Lower lobe of right lung (tissue), 2 donors: ENCODE data around the gene SERPINB8. TPM values are rescaled to one million over a fixed set of nuclear protein-coding genes. Genes with fewer than 3 reads are reported as not detected.

Experiments used
- ATAC-seq, 2 donors: fragments of 200-7000 bp; cut with Tn5 transposase; one replicate each; pipeline ENCODE4 v1.9.1; 2020 to 2022; ENCODE audit warnings: mild to moderate bottlenecking in 2 of 2, moderate library complexity in 2 of 2
- DNase-seq: peaks from one replicate; pipeline ENCODE4 v3.0.0-alpha.2; 2020
- H3K27ac ChIP-seq: fragments of 200-600 bp; one replicate; pipeline ENCODE4 v1.8.0; 2022
- H3K27me3 ChIP-seq: fragments of 200-600 bp; one replicate; pipeline ENCODE4 v1.8.0; 2022; ENCODE audit warnings: low read depth
- H3K36me3 ChIP-seq: fragments of 200-600 bp; one replicate; pipeline ENCODE4 v1.8.0; 2022; ENCODE audit warnings: mild to moderate bottlenecking
- H3K4me1 ChIP-seq: fragments of 200-600 bp; one replicate; pipeline ENCODE4 v1.8.0; 2022
- H3K4me3 ChIP-seq: fragments of 200-600 bp; one replicate; pipeline ENCODE4 v1.8.0; 2022; ENCODE audit warnings: mild to moderate bottlenecking
- H3K9me3 ChIP-seq: fragments of 200-600 bp; one replicate; pipeline ENCODE4 v1.8.0; 2022
- intact Hi-C: fragments of 100-400 bp; cut with DNase I; formaldehyde crosslinking; loops from one replicate; pipeline ENCODE4 v1.11.0; 2022
- total RNA-seq: library from RNA; stranded (reverse); fragmentation: NEBNext Ultra II Directional; extraction: Animal tissue kit (Norgen Biotek cat#: 25700); gene quantifications from one replicate; pipeline ENCODE4 v1.2.1, GENCODE V29; 2021
- TF ChIP-seq, protein P1 (sequence below): fragments of 200-600 bp; IDR thresholded peaks from one replicate; pipeline ENCODE4 v1.8.0; 2022; ENCODE audit warnings: antibody characterized with exemption, mild to moderate bottlenecking
- donor health status: DM: no; HTN: yes; CAD: no; lungs with severe emphysema.

SERPINB8 gene
- total RNA-seq, 1 donor from 2014 or later: 15.4 TPM

- TF ChIP-seq, protein P1, sequence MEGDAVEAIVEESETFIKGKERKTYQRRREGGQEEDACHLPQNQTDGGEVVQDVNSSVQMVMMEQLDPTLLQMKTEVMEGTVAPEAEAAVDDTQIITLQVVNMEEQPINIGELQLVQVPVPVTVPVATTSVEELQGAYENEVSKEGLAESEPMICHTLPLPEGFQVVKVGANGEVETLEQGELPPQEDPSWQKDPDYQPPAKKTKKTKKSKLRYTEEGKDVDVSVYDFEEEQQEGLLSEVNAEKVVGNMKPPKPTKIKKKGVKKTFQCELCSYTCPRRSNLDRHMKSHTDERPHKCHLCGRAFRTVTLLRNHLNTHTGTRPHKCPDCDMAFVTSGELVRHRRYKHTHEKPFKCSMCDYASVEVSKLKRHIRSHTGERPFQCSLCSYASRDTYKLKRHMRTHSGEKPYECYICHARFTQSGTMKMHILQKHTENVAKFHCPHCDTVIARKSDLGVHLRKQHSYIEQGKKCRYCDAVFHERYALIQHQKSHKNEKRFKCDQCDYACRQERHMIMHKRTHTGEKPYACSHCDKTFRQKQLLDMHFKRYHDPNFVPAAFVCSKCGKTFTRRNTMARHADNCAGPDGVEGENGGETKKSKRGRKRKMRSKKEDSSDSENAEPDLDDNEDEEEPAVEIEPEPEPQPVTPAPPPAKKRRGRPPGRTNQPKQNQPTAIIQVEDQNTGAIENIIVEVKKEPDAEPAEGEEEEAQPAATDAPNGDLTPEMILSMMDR: no peak
- Histone ChIP-seq H3K27ac (no peak overlapping the region), H3K4me3 (no peak overlapping the region), H3K9me3 (no peaks in the 10 kb centered on the region), H3K27me3 (no peaks in the 10 kb centered on the region), H3K4me1 (peaks cover 13% of the 10 kb centered on the region), H3K36me3 (peaks cover 70% of the 10 kb centered on the region)
- intact Hi-C loops: no loop called here
- DNase-seq (no peak), ATAC-seq (no peak)
Measured at GRCh38 chr18:63982361-63982760, 12.5 kb downstream of the SERPINB8 start.

DNA sequence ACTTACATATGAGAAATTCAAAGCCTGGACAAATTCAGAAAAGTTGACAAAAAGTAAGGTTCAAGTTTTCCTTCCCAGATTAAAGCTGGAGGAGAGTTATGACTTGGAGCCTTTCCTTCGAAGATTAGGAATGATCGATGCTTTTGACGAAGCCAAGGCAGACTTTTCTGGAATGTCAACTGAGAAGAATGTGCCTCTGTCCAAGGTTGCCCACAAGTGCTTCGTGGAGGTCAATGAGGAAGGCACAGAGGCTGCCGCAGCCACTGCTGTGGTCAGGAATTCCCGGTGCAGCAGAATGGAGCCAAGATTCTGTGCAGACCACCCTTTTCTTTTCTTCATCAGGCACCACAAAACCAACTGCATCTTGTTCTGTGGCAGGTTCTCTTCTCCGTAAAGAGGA is 17.0 kb downstream of the SERPINB8 start:
- ATAC-seq: no peak
- Histone ChIP-seq H3K36me3 (peaks cover 68% of the 10 kb centered on the region), H3K27ac (no peak overlapping the region), H3K4me3 (no peak overlapping the region), H3K9me3 (no peaks in the 10 kb centered on the region), H3K4me1 (no peaks in the 10 kb centered on the region), H3K27me3 (no peaks in the 10 kb centered on the region)
- TF ChIP-seq, protein P1: no peak
- intact Hi-C loops: no loop called here
- DNase-seq: no peak

DNA sequence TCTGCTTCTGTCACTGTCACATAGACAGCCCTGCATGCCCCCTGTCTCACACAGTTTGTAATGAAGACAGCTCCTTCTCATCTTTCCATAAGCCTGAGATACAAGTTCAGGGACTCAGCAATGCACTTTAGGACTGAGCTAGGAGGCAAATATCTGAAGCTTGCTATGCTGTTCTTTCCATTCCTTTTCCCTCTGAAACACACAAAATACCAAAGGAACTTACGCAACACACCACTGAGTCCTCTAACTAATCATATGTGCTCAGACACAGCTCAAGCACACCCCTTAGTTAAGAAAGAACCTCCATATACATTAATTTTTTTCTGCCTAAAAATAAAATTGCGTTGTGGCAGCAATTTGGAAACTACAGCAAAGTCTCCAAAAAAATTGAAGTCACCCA is 17.9 kb downstream of the SERPINB8 start:
- intact Hi-C loops: no loop called here
- no peak overlapping the region for H3K4me3 ChIP-seq
- no peak overlapping the region for H3K27ac ChIP-seq
- ATAC-seq (no peak), DNase-seq (no peak)
- TF ChIP-seq, protein P1: no peak
- H3K4me1 ChIP-seq: no peaks in the 10 kb centered on the region
- no peaks in the 10 kb centered on the region for H3K9me3 ChIP-seq
- peaks cover 60% of the 10 kb centered on the region for H3K36me3 ChIP-seq
- no peaks in the 10 kb centered on the region for H3K27me3 ChIP-seq

- TF ChIP-seq, protein P1: no peak
- DNase-seq (no peak), ATAC-seq (no peak)
- no peaks in the 10 kb centered on the region for H3K4me1 ChIP-seq
- H3K36me3 ChIP-seq: peaks cover 10% of the 10 kb centered on the region
- H3K4me3 ChIP-seq: no peak overlapping the region
- H3K27ac ChIP-seq: no peak overlapping the region
- peaks cover 8% of the 10 kb centered on the region for H3K9me3 ChIP-seq
- intact Hi-C loops: no loop called here
- no peaks in the 10 kb centered on the region for H3K27me3 ChIP-seq
Measured at GRCh38 chr18:63992751-63993150, 22.9 kb downstream of the SERPINB8 start.

DNA sequence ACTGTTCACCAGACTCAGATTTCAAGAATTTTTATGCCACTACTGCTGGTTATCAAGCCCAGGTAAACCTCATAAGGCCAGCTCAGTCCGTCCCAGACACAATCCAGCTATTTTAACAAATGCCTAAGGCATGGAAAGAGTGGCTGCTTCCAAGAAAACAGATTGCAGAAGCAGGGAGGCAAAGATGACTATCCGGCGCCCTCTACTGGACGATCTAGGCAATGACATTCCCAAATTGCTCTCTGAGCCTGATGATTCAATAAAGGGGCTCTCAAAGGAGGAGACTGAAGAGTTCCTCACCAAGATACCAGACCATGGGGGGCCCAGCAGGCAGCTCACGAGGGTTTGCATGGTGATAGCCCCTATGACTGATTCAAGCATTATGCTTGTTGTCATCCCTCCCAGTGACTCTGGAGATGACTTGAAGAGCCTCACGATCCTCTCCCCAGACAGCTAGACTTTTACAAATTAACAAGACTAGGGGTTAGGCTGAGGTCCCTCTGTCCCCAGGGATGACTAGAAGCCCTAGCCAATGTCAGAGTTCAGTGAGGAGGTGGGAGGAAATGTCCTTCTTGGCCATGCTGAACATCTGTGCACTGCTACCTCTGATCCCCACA is 25.0 kb downstream of the SERPINB8 start:
- intact Hi-C loops: no loop called here
- TF ChIP-seq, protein P1: peak; percentile 92
- H3K4me1 ChIP-seq: no peaks in the 10 kb centered on the region
- H3K4me3 ChIP-seq: no peak overlapping the region
- peaks cover 8% of the 10 kb centered on the region for H3K9me3 ChIP-seq
- no peak overlapping the region for H3K27ac ChIP-seq
- H3K27me3 ChIP-seq: no peaks in the 10 kb centered on the region
- DNase-seq (peak; percentile 50), ATAC-seq (peak; percentile 73 to 76)
- H3K36me3 ChIP-seq: no peaks in the 10 kb centered on the region
